T-helper 2 cell treated with Interferon-gamma antibody and Interleukin-4, amounts not matched to agents 100 ng/mL and 5 ng/mL, for 36 hours (primary cell): ENCODE data around the gene BEAN1. TPM values are rescaled to one million over a fixed set of nuclear protein-coding genes. Genes with fewer than 3 reads are reported as not detected.

Experiments
- intact Hi-C: fragments of 100-400 bp; cut with micrococcal nuclease; formaldehyde crosslinking; loops from one replicate; pipeline ENCODE4 v1.15.1; 2023
- total RNA-seq: library from RNA; stranded (reverse); gene quantifications from 2 replicates; pipeline ENCODE4 v1.2.3, GENCODE V29; 2022

Gene BEAN1
- total RNA-seq, 1 donor from 2014 or later = not detected

DNA sequence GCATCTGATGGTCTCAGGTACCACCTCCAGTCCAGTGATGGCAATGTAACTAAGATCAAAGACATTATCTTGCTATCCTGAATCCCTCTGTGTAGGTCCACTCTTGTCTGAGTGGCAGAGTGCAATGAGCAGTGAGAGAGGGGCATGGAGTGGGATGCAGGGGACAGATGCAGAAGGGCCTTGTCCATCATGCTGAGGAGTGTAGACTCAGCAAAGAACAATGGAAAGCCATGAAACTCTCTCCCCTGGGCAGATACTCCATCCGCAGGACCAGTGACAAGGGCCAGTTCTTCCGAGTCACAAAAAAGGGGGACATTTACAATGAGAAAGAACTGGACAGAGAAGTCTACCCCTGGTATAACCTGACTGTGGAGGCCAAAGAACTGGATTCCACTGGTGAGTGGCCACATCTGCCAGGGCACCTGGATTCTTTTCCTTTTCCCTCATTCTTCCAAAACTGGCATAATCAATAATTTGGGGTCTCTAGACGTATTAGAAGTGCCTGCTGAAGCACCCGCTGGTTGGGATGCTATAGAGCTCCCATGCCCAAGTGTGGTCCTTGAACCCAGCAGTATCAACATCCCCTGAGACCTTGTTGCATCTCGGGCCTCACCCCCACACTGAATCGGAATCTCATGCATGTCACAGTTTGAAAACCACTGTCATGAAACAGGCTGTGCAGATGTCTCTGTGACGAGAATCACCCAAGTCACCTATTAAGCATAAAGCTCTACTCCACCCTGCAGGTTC is 31.1 kb upstream of the BEAN1 start:
- intact Hi-C loops = no loop called here

DNA sequence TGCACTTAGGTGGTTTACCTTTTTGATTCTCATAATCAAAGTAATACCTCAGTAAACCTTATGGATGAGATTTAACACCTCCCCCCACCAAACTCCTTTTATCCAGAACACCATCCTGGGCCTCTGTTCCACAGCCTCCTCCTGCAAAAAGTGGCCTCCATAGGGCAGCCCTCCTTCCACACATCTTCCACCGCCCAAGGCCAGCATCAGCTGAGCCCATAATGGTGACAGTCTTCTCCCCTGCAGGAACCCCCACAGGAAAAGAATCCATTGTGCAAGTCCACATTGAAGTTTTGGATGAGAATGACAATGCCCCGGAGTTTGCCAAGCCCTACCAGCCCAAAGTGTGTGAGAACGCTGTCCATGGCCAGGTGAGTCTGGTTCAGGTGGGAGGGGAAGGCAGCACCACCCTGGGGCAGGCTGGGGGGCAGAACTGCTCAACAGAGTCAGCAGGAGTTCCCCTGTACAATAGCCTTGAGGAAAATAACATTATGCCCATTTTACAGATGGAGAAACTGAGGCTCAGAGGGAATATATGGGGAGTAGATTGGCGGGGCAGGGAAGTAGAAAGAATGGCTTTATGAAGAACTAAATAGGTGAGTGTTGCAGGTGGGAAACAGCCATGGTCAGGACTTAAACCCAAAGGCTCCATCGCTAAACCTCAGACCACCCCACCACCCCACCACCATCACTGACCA is 29.2 kb upstream of the BEAN1 start:
- intact Hi-C loops = no loop called here

GRCh38 chr16:66399031-66399430 is 28.1 kb upstream of the BEAN1 start:
- intact Hi-C loops = no loop called here

GRCh38 chr16:66399930-66400329 is 27.2 kb upstream of the BEAN1 start:
- intact Hi-C loops = no loop called here

DNA sequence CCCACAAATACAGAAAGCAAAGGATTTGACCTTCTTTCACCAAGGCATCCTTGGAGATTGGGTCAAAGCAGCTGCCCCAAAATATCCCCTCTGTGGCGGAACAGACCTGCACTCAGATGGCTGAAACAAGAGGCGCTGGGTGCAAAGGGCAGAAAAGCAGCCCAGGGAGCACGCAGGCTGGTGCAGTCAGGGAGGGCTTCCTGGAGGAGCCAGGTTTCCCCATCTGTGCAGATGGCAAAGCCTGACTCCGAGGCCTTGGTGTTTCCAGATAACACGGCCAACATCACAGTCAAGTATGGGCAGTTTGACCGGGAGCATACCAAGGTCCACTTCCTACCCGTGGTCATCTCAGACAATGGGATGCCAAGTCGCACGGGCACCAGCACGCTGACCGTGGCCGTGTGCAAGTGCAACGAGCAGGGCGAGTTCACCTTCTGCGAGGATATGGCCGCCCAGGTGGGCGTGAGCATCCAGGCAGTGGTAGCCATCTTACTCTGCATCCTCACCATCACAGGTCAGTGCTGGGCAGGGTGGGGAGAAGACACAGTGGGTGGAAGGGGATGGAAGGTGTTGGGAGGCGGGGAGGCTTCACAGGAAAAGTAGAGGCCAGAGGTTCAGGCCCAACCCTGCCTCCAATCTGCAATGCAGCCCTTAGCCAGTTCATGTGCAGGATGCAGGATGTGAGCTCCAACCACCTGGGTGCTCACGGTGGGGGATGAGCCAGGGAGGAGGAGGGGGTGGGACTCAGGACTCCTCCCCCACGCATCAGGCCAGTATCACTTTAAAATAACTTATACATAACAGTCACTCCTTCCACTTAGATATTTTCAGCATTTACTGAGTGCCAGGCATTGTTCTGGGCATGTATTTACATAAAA is 26.4 kb upstream of the BEAN1 start:
- intact Hi-C loops = no loop called here

DNA sequence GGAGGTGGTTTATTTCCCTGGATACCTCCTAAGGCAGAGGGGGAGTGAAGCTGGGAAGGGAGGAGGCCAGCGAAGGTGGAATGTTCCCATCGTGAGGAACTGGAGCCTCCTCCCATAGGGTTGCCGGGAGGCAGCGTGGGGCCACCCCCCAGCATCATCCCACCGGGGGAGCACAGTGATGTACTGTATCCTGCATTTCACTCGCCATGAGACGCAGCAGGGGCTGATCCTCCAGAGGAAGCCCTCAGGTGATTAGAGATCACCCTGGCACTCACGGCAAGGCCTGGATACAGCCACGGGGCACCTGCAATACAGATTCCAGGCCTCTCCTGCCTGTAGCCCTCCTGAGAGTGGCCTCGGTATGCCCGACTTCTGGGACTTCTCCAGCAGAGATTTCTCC is 25.5 kb upstream of the BEAN1 start:
- intact Hi-C loops = no loop called here

DNA sequence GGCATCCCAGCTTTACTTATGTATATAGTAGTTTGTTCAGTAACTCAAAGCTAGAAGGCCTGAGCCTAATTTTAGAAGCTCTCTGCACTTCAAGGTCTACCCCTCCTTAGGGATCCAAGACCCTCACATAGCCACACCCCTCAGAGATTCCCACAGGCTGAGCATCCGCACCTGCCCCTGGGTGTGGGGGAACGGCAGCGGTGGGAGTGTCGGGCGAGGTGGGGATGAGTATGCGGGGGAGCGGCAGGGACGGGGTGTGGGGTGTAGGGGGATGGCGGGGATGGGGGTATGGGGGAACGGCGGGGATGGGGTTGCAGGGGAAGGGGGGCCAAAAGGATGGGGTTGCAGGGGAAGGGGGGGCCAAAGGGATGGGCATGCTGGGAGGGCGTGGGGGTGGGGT is 24.9 kb upstream of the BEAN1 start:
- intact Hi-C loops = no loop called here

DNA sequence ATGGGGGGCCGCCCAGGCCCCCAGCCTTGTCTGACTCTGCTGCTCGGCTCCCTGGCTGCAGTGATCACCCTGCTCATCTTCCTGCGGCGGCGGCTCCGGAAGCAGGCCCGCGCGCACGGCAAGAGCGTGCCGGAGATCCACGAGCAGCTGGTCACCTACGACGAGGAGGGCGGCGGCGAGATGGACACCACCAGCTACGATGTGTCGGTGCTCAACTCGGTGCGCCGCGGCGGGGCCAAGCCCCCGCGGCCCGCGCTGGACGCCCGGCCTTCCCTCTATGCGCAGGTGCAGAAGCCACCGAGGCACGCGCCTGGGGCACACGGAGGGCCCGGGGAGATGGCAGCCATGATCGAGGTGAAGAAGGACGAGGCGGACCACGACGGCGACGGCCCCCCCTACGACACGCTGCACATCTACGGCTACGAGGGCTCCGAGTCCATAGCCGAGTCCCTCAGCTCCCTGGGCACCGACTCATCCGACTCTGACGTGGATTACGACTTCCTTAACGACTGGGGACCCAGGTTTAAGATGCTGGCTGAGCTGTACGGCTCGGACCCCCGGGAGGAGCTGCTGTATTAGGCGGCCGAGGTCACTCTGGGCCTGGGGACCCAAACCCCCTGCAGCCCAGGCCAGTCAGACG is 24.4 kb upstream of the BEAN1 start:
- intact Hi-C loops = no loop called here

GRCh38 chr16:66403531-66404145 is 23.5 kb upstream of the BEAN1 start:
- intact Hi-C loops = no loop called here

GRCh38 chr16:66405057-66405783 is 21.9 kb upstream of the BEAN1 start:
- intact Hi-C loops = loop anchor here (5.0 kb wide), 1 partner anchor 347 kb away; the partner anchor contains the start of gene DYNC1LI2

GRCh38 chr16:66406534-66407221 is 20.4 kb upstream of the BEAN1 start:
- intact Hi-C loops = loop anchor here (1.0 to 5.0 kb wide), 7 partner anchors 72 to 466 kb away; partner anchors contain the start of genes CMTM3 and DYNC1LI2

DNA sequence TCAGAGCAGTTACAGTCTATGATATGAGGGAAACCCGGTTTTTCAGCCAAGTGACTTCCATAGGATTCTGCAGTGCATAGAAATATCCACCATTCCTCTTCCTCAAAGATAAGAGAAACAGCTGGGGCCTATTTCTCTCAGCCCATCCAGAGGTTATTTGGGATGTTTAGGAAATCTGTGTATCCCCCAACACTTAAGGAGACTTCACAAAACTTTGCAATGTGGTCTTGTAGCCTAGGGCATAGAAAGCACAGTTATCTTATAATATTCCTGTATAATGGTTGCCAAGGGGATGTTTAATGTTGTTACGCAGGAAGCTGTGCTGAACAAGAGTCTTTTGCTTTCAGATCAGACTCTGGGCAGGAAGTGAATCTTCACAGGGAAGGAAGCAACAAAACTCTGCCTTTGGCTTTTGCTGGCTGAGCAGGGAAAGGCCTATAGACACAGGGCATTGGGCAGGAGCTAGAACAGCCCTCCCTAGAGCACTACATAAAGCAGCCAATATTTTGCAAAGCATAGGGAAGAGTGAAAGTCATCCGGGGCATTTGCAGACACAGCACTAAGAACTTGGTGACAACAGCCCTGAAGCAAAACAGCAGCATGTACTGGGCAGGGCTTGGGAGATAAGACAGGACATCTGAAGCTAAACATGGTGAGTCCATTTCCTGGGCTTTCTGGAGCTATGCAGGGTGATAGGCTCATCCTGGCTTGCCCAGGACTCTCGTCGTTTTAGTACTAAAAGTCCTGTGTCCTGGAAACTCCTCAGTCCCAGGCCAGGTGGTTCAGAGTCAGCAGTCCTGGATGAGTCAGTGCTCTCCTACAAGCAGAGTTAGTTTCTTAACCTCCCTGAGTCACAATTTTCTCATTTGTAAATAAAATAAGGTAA is 18.7 kb upstream of the BEAN1 start:
- intact Hi-C loops = loop anchor here (2.0 to 5.0 kb wide), 2 partner anchors 142 to 344 kb away; partner anchors contain the start of genes DYNC1LI2 and TK2

DNA sequence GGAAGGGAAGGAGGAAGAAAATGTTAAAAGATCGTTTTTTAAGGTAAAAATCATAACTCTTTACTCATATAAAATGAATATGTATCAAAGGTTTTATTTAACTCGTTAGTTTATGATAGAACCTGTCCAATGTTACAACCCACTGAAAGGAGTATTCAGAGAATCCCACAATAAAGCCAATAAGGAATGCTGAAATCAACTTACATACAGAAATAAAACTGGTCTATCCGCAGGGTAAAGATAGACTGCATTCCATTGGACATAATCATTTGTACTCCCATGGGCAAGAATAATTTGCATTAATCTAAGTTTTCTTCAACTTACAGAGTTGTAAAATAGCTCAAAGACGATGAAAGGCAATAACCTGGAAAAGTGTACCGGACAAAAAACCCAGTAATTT is 17.9 kb upstream of the BEAN1 start:
- intact Hi-C loops = loop anchor here (2.0 to 5.0 kb wide), 2 partner anchors 142 to 343 kb away; partner anchors contain the start of genes DYNC1LI2 and TK2

GRCh38 chr16:66412182-66412581 is 14.9 kb upstream of the BEAN1 start:
- intact Hi-C loops = no loop called here

GRCh38 chr16:66414891-66415290 is 12.2 kb upstream of the BEAN1 start:
- intact Hi-C loops = no loop called here

- intact Hi-C loops = no loop called here
These were observed 11.0 kb upstream of the BEAN1 start for GRCh38 chr16:66416136-66416535.

GRCh38 chr16:66416939-66417700 is 10.0 kb upstream of the BEAN1 start:
- intact Hi-C loops = no loop called here
